Heart left ventricle (tissue), 16 donors: Measurements from ENCODE around the gene MZT2A. TPM values are rescaled to one million over a fixed set of nuclear protein-coding genes. Genes with fewer than 3 reads are reported as not detected.
"Not testable (repeated sequence)": the region's sequence is repeated elsewhere in the genome, so short reads cannot be mapped to it uniquely, and the experiment has no call there.

Experiments
- ATAC-seq, 4 donors: fragments of 200-7000 bp; cut with Tn5 transposase; one replicate each; pipeline ENCODE4 v1.9.1; 2020 to 2022; ENCODE audit warnings: moderate library complexity in 4 of 4, mild to moderate bottlenecking in 3 of 4, moderate number of reproducible peaks in 1 of 4
- DNase-seq, 5 donors: peaks; one replicate each; pipeline ENCODE4 v3.0.0-alpha.2; 2020
- H3K27ac ChIP-seq, 12 donors: fragments of 200-600 bp; sonication (generic) in 4 of 12; one replicate each; pipeline versions ENCODE4 v1.5.0 to v1.8.0; 2016 to 2022; ENCODE audit warnings: mild to moderate bottlenecking in 2 of 12
- H3K27me3 ChIP-seq, 9 donors: fragments of 200-600 bp; sonication (generic) in 2 of 9; one replicate each; pipeline versions ENCODE4 v1.5.1 to v1.8.0; 2016 to 2022; ENCODE audit warnings: mild to moderate bottlenecking in 3 of 9
- H3K36me3 ChIP-seq, 9 donors: fragments of 200-600 bp; sonication (generic) in 2 of 9; one replicate each; pipeline versions ENCODE4 v1.5.0 to v1.8.0; 2018 to 2022; ENCODE audit warnings: mild to moderate bottlenecking in 2 of 9
- H3K4me1 ChIP-seq, 12 donors: fragments of 200-600 bp; sonication (generic) in 4 of 12; one replicate each; pipeline versions ENCODE4 v1.5.0 to v1.8.0; 2016 to 2022; ENCODE audit warnings: mild to moderate bottlenecking in 3 of 12
- H3K4me3 ChIP-seq, 12 donors: fragments of 200-600 bp; sonication (generic) in 4 of 12; one replicate each; pipeline versions ENCODE4 v1.5.0 to v1.8.0; 2017 to 2022; ENCODE audit warnings: mild to moderate bottlenecking in 9 of 12, moderate library complexity in 4 of 12
- H3K9me3 ChIP-seq, 12 donors: fragments of 200-600 bp; sonication (generic) in 4 of 12; one replicate each; pipeline versions ENCODE4 v1.5.0 to v1.8.0; 2016 to 2022; ENCODE audit warnings: mild to moderate bottlenecking in 1 of 12
- CTCF ChIP-seq, 12 donors: fragments of 200-600 bp; sonication (generic) in 4 of 12; IDR thresholded peaks; one replicate each; pipeline versions ENCODE4 v1.5.0 to v1.8.0; 2018 to 2022; ENCODE audit warnings: antibody characterized with exemption in 12 of 12, mild to moderate bottlenecking in 5 of 12
- POLR2A ChIP-seq, 2 donors: fragments of 450-650 bp; IDR thresholded peaks; one replicate each; pipeline ENCODE4 v1.6.1; 2017; ENCODE audit warnings: antibody characterized with exemption in 2 of 2, mild to moderate bottlenecking in 2 of 2, moderate library complexity in 2 of 2
- WGBS, 4 donors: extraction: QIAGEN DNeasy Blood & Tissue Kit in 2 of 4; methylation state at CpG; one replicate each; pipeline versions ENCODE4 v1.1.5 to v1.1.7; 2013 to 2018; 5-methylcytosine and 5-hydroxymethylcytosine counted together
- intact Hi-C, 10 donors: fragments of 100-400 bp; cut with DNase I; formaldehyde crosslinking; loops; one replicate each; pipeline versions ENCODE4 v1.11.1 to v1.14.2; 2022
- polyA plus RNA-seq, 2 donors: library from polyadenylated mRNA; stranded (reverse); fragments of 200-250 nt; gene quantifications; one replicate each; pipeline ENCODE4 v1.2.3, GENCODE V29; 2013
- total RNA-seq, 9 donors: library from RNA; depleted of rRNA in 2 of 9; stranded (reverse); fragments of >200 nt in 2 of 9; fragmentation: NEBNext Ultra II Directional in 3 of 9; extraction: Animal tissue kit (Norgen Biotek cat#: 25700) in 3 of 9; gene quantifications; one replicate each; pipeline versions ENCODE4 v1.1.0 to v1.2.4, GENCODE V29; 2016 to 2023
- donor health status: ischemic (EF 13 %, LVEDD 7.1; RV severe dilation, severe dysfunction).
- donor health status: healthy with polysubstance abuse.
- donor health status: DM: no; HTN: yes; CAD: no.
- donor health status: DM: no; HTN: no; CAD: no.
- donor health status: ischemic (EF 25% LVEDD 6.9; RV normal size, moderate dysfunction).
- donor health status: ischemic (EF 25% LVEDD 5.7; RV mildly dilated, moderate dysfunction).
- donor health status: healthy.
- donor health status: DM: yes; HTN: yes; CAD: no.
- donor health status: ischemic (EF 35%, LVEDD 5.7; RV mildly dilated, moderate dysfunction).
- donor health status: nonischemic (EF 11% LVEDD 7.7; RV severe dilation, severe dysfunction).
- donor health status: DM: yes; HTN: yes; CAD: no.
- donor health status: PGD.
- donor health status: ischemic (EF 29% LVEDD 5.4; RV normal size, mild dysfunction).
- donor health status: nonischemic (EF 23%, LVEDD 6.1; RV moderate dilation, normal function).

MZT2A gene
- total and polyA plus RNA-seq, 11 donors, result 112 to 438 (median 203) TPM

- ATAC-seq (peak; percentile 84 to 92 (median 88)), DNase-seq (peak in 4 of 5 donors; percentile 40 to 81 (median 72))
- WGBS, 4 donors, result 68 to 70% (median 69%) methylated on average over 20 of the region's 20 CpGs
- peaks cover 0 to 35% (median 17%) of the 10 kb centered on the region in 9 donors for H3K36me3 ChIP-seq
- intact Hi-C loops, result no loop called here
- no peaks in the 10 kb centered on the region for H3K27me3 ChIP-seq
- no peak overlapping the region for H3K4me3 ChIP-seq
- no peaks in the 10 kb centered on the region for H3K9me3 ChIP-seq
- no peak for TF ChIP-seq POLR2A (IDR thresholded peaks at IDR 0.05)
- TF ChIP-seq CTCF (IDR thresholded peaks at IDR 0.05), result no peak
- H3K4me1 ChIP-seq, result peaks cover 0 to 6% (median 0%) of the 10 kb centered on the region in 12 donors
- no peak overlapping the region for H3K27ac ChIP-seq
Observed at GRCh38 chr2:131521961-131522781, 30.0 kb upstream of the MZT2A start.

GRCh38 chr2:131521524-131521923, 29.3 kb upstream of the MZT2A start:
- H3K27me3 ChIP-seq, H3K4me3 ChIP-seq, H3K9me3 ChIP-seq, H3K4me1 ChIP-seq, DNase-seq, intact Hi-C loops, H3K27ac ChIP-seq, ATAC-seq: not testable (repeated sequence)
- H3K36me3 ChIP-seq, result peaks cover 0 to 39% (median 17%) of the 10 kb centered on the region in 9 donors
- WGBS, 4 donors, result 71 to 84% (median 79%) methylated on average over 6 of the region's 6 CpGs

GRCh38 chr2:131520526-131520925, 28.3 kb upstream of the MZT2A start:
- intact Hi-C loops, result no loop called here
- Histone ChIP-seq H3K4me1 (peaks cover 0 to 6% (median 0%) of the 10 kb centered on the region in 12 donors), H3K4me3 (no peak overlapping the region), H3K27ac (no peak overlapping the region), H3K9me3 (no peaks in the 10 kb centered on the region), H3K36me3 (peaks cover 0 to 39% (median 17%) of the 10 kb centered on the region in 9 donors), H3K27me3 (no peaks in the 10 kb centered on the region)
- ATAC-seq (no peak), DNase-seq (no peak)
- WGBS, 4 donors, result 93 to 95% (median 94%) methylated on average over 10 of the region's 10 CpGs
- TF ChIP-seq POLR2A (IDR thresholded peaks at IDR 0.05) (no peak), CTCF (IDR thresholded peaks at IDR 0.05) (no peak)

GRCh38 chr2:131519871-131520470, 27.8 kb upstream of the MZT2A start:
- ATAC-seq, H3K9me3 ChIP-seq, H3K27ac ChIP-seq, DNase-seq, H3K4me1 ChIP-seq, H3K4me3 ChIP-seq, H3K27me3 ChIP-seq: not testable (repeated sequence)
- WGBS, 4 donors, result 85 to 98% (median 90%) methylated on average over 15 to 24 of the region's 24 CpGs
- H3K36me3 ChIP-seq, result peaks cover 0 to 39% (median 17%) of the 10 kb centered on the region in 9 donors
- intact Hi-C loops, result loop anchor here in 4 of 10 donors (5.0 to 10.0 kb wide), 2 partner anchors 105 to 108 kb away; no protein-coding TSS in a partner anchor

GRCh38 chr2:131519466-131519865, 27.3 kb upstream of the MZT2A start:
- Histone ChIP-seq H3K27me3 (no peaks in the 10 kb centered on the region), H3K4me3 (no peak overlapping the region), H3K4me1 (peaks cover 0 to 6% (median 0%) of the 10 kb centered on the region in 12 donors), H3K9me3 (no peaks in the 10 kb centered on the region), H3K36me3 (peaks cover 0 to 39% (median 17%) of the 10 kb centered on the region in 9 donors), H3K27ac (no peak overlapping the region)
- DNase-seq, result no peak
- intact Hi-C loops, result loop anchor here in 4 of 10 donors (5.0 to 10.0 kb wide), 2 partner anchors 105 to 107 kb away; no protein-coding TSS in a partner anchor
- TF ChIP-seq CTCF (IDR thresholded peaks at IDR 0.05), result no peak
- TF ChIP-seq POLR2A (IDR thresholded peaks at IDR 0.05), result no peak
- ATAC-seq, result no peak
- 92 to 95% (median 94%) methylated on average over 12 to 15 of the region's 15 CpGs for WGBS, 4 donors

- not testable (repeated sequence) for H3K9me3 ChIP-seq, DNase-seq, ATAC-seq, H3K4me1 ChIP-seq, H3K27me3 ChIP-seq, H3K4me3 ChIP-seq, H3K27ac ChIP-seq
- peaks cover 0 to 46% (median 20%) of the 10 kb centered on the region in 9 donors for H3K36me3 ChIP-seq
- intact Hi-C loops, result loop anchor here in 4 of 10 donors (5.0 to 10.0 kb wide), 2 partner anchors 104 to 106 kb away; no protein-coding TSS in a partner anchor
- 89 to 93% (median 91%) methylated on average over 8 to 10 of the region's 11 CpGs for WGBS, 4 donors
Observed at GRCh38 chr2:131518531-131518930, 26.3 kb upstream of the MZT2A start.

- ATAC-seq, H3K27ac ChIP-seq, H3K4me1 ChIP-seq, H3K4me3 ChIP-seq, H3K9me3 ChIP-seq, H3K27me3 ChIP-seq, DNase-seq: not testable (repeated sequence)
- intact Hi-C loops, result loop anchor here in 6 of 10 donors (2.0 to 10.0 kb wide), 3 partner anchors 103 to 106 kb away; no protein-coding TSS in a partner anchor
- peaks cover 0 to 52% (median 26%) of the 10 kb centered on the region in 9 donors for H3K36me3 ChIP-seq
- WGBS, 4 donors, result 83 to 92% (median 91%) methylated on average over 9 to 16 of the region's 16 CpGs
Observed at GRCh38 chr2:131517856-131518255, 25.7 kb upstream of the MZT2A start.
